Kidney epithelial cell (primary cell): Measurements from ENCODE around the gene CCND3. TPM values are rescaled to one million over a fixed set of nuclear protein-coding genes. Genes with fewer than 3 reads are reported as not detected.

Experiments used
- DNase-seq: peaks from one replicate; pipeline ENCODE4 v3.0.0-alpha.2; 2010; ENCODE audit warnings: low read depth
- H3K27me3 ChIP-seq: 2 replicates; pipeline ENCODE4 v1.6.0; 2011; ENCODE audit warnings: low read length; ENCODE audit not compliant: control insufficient read depth, insufficient read depth
- H3K36me3 ChIP-seq: 2 replicates; pipeline ENCODE4 v1.5.1; 2011; ENCODE audit warnings: low read length; ENCODE audit not compliant: control insufficient read depth, insufficient read depth
- H3K4me3 ChIP-seq: 2 replicates; pipeline ENCODE4 v1.5.1; 2011; ENCODE audit warnings: low read depth, mild to moderate bottlenecking, control low read depth, low read length
- CTCF ChIP-seq: IDR thresholded peaks from 2 replicates; pipeline ENCODE4 v1.5.1; 2011; ENCODE audit warnings: mild to moderate bottlenecking, moderate library complexity, low read length, control low read depth, inconsistent platforms; ENCODE audit not compliant: insufficient read depth, poor library complexity, severe bottlenecking
- total RNA-seq: library from RNA; depleted of rRNA; stranded (reverse); fragments of >200 nt; gene quantifications from 2 replicates; pipeline ENCODE4 v1.2.3, GENCODE V29; 2015

CCND3 gene
- total RNA-seq, 1 donor from 2014 or later: 29.2 TPM

GRCh38 chr6:41966214-41966920 lies 24.8 kb upstream of the CCND3 start:
- Histone ChIP-seq H3K4me3 (no peak overlapping the region), H3K27me3 (no peaks in the 10 kb centered on the region), H3K36me3 (no peaks in the 10 kb centered on the region)
- no peak for DNase-seq
- TF ChIP-seq CTCF: no peak

- no peak for TF ChIP-seq CTCF
- no peaks in the 10 kb centered on the region for H3K36me3 ChIP-seq
- DNase-seq: no peak
- H3K4me3 ChIP-seq: no peak overlapping the region
- no peaks in the 10 kb centered on the region for H3K27me3 ChIP-seq
These were observed 24.0 kb upstream of the CCND3 start for GRCh38 chr6:41965429-41966213.

- no peak overlapping the region for H3K4me3 ChIP-seq
- TF ChIP-seq CTCF: no peak
- H3K27me3 ChIP-seq: no peaks in the 10 kb centered on the region
- DNase-seq: no peak
- no peaks in the 10 kb centered on the region for H3K36me3 ChIP-seq
These were observed 22.7 kb upstream of the CCND3 start for GRCh38 chr6:41964201-41964887.

GRCh38 chr6:41963371-41963770 lies 21.8 kb upstream of the CCND3 start:
- Histone ChIP-seq H3K27me3 (no peaks in the 10 kb centered on the region), H3K4me3 (no peak overlapping the region), H3K36me3 (no peaks in the 10 kb centered on the region)
- no peak for DNase-seq
- TF ChIP-seq CTCF: no peak

- Histone ChIP-seq H3K4me3 (no peak overlapping the region), H3K36me3 (no peaks in the 10 kb centered on the region), H3K27me3 (no peaks in the 10 kb centered on the region)
- no peak for DNase-seq
- no peak for TF ChIP-seq CTCF
These were observed 18.4 kb upstream of the CCND3 start for GRCh38 chr6:41960028-41960427.
